WI38 (cell line): ENCODE results near the gene BOD1.
A peak's percentile ranks its signal among the peaks of the same experiment; 100 is the strongest.

Experiments used
- H3K4me3 ChIP-seq: 2 replicates; pipeline ENCODE4 v1.5.1; 2011; ENCODE audit warnings: low read depth, mild to moderate bottlenecking, control low read depth, low read length
- CTCF ChIP-seq: IDR thresholded peaks from 2 replicates; pipeline ENCODE4 v1.5.1; 2012; ENCODE audit warnings: low read depth, mild to moderate bottlenecking, control low read depth, low read length

Gene BOD1

GRCh38 chr5:173583346-173583745 lies 33.1 kb downstream of the BOD1 start:
- no peak overlapping the region for H3K4me3 ChIP-seq
- no peak for TF ChIP-seq CTCF

- TF ChIP-seq CTCF, result no peak
- H3K4me3 ChIP-seq, result no peak overlapping the region
These were observed 34.0 kb downstream of the BOD1 start for GRCh38 chr5:173582216-173583111.

- no peak overlapping the region for H3K4me3 ChIP-seq
- peak; percentile 69 for TF ChIP-seq CTCF
These were observed 34.8 kb downstream of the BOD1 start for GRCh38 chr5:173581408-173582215.

GRCh38 chr5:173578947-173579615 lies 37.4 kb downstream of the BOD1 start:
- no peak for TF ChIP-seq CTCF

GRCh38 chr5:173577817-173578216 lies 38.6 kb downstream of the BOD1 start:
- no peak overlapping the region for H3K4me3 ChIP-seq
- no peak for TF ChIP-seq CTCF

More at GRCh38 chr5:173578947-173579615, 37.4 kb downstream of the BOD1 start:
- no peak overlapping the region for H3K4me3 ChIP-seq

- H3K4me3 ChIP-seq, result no peak overlapping the region
- no peak for TF ChIP-seq CTCF
These were observed 39.3 kb downstream of the BOD1 start for GRCh38 chr5:173577166-173577565.
